ENCODE measurements around the gene PLPPR2.

DNA sequence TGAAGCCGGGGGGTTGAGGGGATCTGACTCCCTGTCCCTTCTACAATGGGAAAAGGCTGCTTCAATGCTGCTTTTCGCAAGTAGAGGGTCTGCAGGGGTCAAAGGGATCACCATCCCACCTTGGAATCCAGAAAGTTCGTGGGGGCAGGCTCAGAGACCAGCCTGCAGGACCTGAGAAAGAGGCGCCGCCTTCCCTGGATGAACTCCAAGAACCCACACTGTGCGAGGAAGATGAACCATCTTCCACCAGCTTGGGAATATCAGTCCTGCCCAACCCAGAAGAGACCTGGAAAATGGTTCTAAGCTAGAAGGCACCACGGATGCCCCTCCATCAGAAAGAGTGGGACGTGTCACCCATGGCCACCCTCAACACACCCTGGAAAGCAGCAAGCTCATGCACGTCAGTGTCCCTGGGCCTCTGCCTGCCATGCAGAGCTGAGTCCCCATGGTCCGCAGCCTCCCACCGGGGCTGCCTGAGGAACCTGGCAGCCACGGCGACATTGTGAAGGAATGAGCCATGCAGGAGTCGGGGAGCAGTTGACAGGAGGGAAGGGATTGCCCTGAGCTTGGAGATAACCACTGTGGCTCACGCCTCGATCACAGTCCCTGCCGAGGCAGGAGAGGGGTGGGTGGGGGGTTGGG is 30.4 kb upstream of the PLPPR2 start:
- TF ChIP-seq, protein P1, sequence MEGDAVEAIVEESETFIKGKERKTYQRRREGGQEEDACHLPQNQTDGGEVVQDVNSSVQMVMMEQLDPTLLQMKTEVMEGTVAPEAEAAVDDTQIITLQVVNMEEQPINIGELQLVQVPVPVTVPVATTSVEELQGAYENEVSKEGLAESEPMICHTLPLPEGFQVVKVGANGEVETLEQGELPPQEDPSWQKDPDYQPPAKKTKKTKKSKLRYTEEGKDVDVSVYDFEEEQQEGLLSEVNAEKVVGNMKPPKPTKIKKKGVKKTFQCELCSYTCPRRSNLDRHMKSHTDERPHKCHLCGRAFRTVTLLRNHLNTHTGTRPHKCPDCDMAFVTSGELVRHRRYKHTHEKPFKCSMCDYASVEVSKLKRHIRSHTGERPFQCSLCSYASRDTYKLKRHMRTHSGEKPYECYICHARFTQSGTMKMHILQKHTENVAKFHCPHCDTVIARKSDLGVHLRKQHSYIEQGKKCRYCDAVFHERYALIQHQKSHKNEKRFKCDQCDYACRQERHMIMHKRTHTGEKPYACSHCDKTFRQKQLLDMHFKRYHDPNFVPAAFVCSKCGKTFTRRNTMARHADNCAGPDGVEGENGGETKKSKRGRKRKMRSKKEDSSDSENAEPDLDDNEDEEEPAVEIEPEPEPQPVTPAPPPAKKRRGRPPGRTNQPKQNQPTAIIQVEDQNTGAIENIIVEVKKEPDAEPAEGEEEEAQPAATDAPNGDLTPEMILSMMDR (IDR thresholded peaks at IDR 0.05): no peak
- TF ChIP-seq MAFK (IDR thresholded peaks at IDR 0.05; ENCODE audit: partially characterized antibody) (no peak), POLR2A (IDR thresholded peaks at IDR 0.05; ENCODE audit: low read length) (no peak), CBX8 (IDR thresholded peaks at IDR 0.05) (no peak), NPAS2 (CRISPR knock-in tag; IDR thresholded peaks at IDR 0.05; ENCODE audit: borderline replicate concordance) (no peak)
